ENCODE measurements around the gene COX8A.
"Not testable (repeated sequence)": the region's sequence is repeated elsewhere in the genome, so short reads cannot be mapped to it uniquely, and the experiment has no call there.

COX8A gene

GRCh38 chr11:63969461-63969860 lies 5.0 kb upstream of the COX8A start:
- DNase-seq (ENCODE audit: low read depth, low spot score): no peak

DNA sequence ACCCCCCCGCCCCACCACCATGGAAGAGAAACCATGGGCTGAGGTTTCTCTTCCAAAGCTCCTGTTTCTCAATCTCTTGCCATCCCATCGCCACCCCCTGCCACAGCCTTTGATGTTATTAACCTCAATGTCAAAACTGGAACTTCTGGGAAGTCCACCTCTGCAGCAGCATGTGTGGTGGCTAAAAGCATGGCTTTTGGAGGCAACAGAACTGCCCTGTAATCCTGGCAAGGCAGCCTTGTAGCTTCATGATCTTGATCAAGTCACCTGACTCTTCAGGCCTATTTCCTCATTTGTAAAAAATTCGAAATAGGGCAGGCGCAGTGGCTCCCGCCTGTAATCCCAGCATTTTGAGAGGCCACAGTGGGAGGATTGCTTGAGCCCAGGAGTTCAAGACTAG lies 3.5 kb upstream of the COX8A start:
- DNase-seq (ENCODE audit: low read depth, low spot score): no peak

DNA sequence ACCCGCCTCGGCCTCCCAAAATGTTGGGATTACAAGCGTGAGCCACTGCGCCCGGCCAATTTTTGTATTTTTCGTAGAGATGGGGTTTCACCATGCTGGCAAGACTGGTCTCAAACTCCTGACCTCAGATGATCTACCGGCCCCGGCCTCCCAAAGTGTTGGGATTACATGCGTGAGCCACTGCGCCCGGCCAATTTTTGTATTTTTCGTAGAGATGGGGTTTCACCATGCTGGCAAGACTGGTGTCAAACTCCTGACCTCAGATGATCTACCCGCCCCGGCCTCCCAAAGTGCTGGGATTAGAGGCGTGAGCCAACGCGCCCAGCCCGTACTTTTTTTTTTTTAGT lies 535 bp upstream of the COX8A start:
- DNase-seq (ENCODE audit: low read depth, low spot score): not testable (repeated sequence)

DNA sequence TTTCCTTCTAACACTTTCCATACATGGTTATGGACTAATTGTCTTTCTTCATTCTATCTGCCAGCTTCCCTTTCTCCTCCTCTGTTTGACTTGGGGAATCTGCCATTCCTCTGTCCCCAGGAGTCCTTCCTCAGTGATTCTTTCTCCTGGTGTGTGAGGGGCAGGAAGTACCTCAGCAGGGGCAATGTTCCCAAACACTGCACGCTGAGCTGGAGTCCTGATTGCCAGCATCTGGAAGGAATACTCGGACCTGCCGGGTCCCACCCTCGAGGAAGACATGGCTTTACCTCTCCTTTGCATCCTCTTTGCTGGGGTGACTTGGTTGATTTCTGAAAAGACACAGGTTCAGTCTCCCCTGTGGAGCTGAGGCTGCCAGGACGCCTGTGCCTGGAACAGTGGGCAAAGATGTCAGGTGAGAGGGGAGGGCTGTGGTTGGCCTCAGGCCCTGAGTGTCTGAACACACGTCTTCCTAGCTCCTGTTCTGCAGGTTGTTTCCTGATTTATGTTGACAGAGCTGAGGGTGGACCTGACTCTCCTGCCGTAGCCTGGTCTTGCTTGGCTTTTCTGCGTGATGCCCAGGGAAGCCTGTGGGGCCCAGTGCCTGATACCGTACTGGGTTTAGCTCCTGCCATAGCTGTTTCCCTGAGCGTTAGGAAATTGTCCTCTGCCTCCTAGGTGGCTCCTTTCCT lies 4.3 kb downstream of the COX8A start:
- DNase-seq (ENCODE audit: low read depth, low spot score): peak; percentile 37

DNA sequence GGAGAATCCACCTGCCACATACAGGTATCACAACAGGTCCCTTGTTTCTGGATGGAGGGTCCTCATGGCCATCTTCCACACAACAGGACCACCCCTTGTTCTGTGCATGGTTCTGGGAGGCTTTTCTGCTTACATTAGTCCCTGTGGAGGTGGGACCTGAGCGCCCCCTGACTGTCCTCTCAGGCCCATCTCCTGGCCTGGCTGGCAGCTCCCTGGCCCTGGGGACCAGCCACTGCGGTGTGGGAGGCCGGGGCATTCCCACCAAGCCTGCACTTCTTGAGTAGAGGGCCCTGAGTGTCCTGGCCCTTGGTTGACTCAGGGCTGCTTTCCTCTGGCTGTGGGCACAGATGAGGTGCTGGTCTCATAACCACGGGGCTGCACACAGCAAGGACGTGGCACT lies 5.0 kb downstream of the COX8A start:
- no peak for DNase-seq (ENCODE audit: low read depth, low spot score)

DNA sequence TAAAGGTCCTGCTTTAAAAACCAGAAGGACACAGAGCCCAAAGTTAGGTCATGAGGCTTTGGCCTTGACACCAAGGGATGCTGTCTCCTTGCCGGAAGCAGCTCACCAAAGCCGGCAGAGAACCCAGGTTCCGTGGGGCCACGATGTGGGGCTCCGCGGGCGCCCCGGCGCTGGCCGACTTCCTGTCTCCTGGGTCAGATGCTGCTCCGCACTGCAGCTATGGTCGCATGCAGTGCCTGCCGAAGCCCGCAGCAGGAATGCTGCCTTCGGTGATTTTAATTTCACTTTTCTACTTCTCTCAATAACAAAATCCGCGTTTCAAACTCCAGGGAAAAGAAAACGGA lies 11.4 kb downstream of the COX8A start:
- DNase-seq (ENCODE audit: low read depth, low spot score): no peak

DNA sequence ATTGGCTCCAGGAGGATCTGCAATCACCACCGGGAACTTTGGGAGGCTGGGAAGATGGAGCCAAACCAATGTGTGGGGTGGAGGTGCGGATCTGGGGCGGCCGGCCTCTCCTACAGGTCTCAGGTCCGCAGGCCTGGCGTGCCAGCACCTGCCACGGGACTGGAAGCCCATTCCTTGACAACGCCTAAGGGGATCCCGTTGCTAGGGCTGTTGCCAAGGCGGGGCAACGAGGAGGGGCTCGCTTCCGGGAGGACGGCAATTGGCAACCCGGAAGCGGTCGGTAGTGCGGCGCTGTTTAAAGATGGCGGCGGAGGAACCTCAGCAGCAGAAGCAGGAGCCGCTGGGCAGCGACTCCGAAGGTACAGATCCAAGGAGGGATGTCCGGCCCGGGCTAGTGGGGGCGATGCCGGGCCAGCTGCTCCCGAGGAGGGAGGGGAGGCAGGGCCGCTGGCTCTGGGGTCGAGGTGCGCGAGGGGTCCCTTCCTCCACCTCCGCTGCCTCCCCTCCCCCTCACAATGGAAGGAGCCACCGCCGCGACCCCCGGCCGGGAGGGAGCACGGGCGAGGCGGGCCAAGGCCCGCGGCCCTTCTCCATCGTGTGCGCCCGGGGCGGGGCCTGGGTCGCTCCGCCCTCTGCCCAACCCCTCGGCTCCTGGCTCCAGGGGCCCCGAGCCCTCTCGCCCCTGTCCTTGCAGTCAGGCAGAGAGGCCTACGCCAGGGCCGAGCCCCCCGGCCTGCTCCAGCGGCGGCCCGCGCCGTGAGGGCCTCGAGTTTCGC lies 11.9 kb downstream of the COX8A start, which contains the start of gene OTUB1:
OTUB1 (plus strand) TSS at position 283 of the 776 bp plus-strand sequence; CDS start at position 302, 19 bp downstream.
- DNase-seq (ENCODE audit: low read depth, low spot score): peak; percentile 99

DNA sequence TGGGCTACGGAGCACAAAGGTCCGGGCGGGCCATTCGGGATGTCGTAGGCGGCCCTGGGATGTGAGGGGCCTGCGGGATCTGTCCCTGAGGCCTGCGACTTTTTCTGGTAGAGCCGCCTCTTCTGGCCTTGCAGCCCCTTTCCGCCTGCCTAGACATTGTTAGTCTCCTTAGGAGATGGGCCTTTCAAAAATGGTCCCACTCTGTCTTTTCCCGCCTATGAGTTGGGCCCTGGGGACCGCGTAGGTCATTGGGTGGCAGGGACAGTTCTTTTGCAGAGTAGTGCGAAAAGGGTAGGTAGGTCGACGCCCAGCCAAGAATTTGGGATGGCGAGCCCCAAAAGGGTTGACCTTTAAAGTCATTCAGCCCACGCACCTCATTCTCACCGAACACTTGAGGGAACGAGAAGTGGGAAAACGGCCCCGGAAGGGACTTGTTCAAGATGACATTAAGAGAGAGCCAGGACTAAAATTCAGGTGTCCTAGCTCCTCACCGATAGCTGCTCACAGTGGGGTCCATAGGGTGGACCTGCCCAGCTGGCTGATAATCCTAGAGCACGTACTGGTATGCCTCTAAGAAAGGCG lies 12.6 kb downstream of the COX8A start:
- DNase-seq (ENCODE audit: low read depth, low spot score): no peak

- DNase-seq (ENCODE audit: low read depth, low spot score): no peak
Observed at GRCh38 chr11:63991558-63991957, 17.1 kb downstream of the COX8A start.

- no peak for DNase-seq (ENCODE audit: low read depth, low spot score)
Observed at GRCh38 chr11:63993100-63993499, 18.7 kb downstream of the COX8A start.

DNA sequence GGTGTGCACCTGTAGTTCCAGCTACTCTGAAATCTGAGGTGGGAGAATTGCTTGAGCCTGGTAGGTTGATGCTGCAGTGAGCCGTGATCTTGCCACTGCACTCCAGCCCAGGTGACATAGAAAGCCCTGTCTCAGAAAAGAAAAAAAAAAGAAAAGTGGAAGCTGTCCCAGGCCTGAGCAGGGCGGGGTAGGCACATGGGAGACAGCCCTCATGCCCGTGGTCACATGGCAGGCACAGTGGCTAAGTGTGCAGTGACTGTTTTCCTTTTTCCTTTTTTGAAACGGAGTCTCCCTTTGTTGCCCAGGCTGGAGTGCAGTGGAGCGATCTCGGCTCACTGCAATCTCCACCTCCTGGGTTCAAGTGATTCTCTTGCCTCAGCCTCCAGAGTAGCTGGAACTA lies 19.6 kb downstream of the COX8A start:
- no peak for DNase-seq (ENCODE audit: low read depth, low spot score)

DNA sequence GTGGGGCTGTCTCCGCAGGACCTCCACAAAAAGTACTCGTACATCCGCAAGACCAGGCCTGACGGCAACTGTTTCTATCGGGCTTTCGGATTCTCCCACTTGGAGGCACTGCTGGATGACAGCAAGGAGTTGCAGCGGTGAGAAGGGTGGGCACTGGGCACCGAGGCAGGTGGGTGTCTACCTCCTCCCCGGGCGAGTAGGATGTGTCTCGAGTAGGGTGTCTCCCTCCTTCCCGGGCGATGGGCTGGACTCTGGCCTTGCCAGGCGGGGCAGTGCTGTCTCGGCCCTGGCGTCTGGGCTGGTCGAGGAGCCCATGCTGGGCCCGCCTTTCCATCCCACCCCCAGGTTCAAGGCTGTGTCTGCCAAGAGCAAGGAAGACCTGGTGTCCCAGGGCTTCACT lies 22.1 kb downstream of the COX8A start:
- no peak for DNase-seq (ENCODE audit: low read depth, low spot score)

DNA sequence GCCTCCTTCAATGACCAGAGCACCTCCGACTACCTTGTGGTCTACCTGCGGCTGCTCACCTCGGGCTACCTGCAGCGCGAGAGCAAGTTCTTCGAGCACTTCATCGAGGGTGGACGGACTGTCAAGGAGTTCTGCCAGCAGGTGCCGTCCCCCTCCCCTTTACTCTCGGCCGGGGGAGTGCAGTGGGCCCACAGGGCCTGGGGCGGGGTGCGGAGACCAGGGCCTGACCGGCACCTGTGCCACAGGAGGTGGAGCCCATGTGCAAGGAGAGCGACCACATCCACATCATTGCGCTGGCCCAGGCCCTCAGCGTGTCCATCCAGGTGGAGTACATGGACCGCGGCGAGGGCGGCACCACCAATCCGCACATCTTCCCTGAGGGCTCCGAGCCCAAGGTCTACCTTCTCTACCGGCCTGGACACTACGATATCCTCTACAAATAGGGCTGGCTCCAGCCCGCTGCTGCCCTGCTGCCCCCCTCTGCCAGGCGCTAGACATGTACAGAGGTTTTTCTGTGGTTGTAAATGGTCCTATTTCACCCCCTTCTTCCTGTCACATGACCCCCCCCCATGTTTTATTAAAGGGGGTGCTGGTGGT lies 22.8 kb downstream of the COX8A start:
- no peak for DNase-seq (ENCODE audit: low read depth, low spot score)

GRCh38 chr11:63997801-63998337 lies 23.4 kb downstream of the COX8A start:
- no peak for DNase-seq (ENCODE audit: low read depth, low spot score)

DNA sequence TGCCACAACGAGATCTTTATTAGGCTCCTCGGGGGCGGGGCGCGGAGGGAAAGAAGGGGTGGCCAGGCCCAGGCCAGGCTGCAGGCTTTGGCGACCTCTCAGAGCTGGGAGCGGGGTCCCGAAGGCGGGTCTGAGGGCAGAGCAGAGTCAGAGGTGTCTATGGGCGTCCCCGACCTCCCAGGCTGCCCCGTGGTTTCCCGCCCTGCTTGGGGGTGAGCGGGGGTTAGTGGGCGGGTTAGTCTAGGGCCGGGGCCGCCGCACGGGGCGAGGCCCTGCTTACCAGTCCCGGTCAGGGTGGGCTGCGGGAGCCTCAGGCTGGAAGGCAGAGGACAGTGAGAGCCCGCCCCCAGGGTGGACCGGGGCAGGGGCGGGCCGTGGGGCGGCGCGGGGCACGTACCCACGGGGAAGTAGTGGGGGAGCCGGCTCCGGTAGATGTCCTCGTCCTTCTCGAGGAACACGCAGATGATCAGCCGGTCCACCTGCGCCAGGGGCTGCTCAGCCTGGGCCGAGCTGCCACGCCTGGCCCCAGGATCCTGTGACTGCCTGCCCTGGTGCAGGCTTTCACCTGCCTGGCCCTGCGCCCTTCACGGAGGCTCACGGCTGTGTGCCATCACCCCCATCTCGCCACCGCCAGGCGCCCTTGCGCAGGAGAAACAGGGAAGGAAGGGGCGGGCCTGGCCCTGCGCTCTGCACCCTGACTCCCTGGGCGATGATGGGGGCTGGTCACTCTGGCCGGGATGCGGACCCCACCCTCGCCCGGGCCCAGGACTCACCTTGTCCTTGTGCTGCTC lies 24.3 kb downstream of the COX8A start:
- no peak for DNase-seq (ENCODE audit: low read depth, low spot score)

DNA sequence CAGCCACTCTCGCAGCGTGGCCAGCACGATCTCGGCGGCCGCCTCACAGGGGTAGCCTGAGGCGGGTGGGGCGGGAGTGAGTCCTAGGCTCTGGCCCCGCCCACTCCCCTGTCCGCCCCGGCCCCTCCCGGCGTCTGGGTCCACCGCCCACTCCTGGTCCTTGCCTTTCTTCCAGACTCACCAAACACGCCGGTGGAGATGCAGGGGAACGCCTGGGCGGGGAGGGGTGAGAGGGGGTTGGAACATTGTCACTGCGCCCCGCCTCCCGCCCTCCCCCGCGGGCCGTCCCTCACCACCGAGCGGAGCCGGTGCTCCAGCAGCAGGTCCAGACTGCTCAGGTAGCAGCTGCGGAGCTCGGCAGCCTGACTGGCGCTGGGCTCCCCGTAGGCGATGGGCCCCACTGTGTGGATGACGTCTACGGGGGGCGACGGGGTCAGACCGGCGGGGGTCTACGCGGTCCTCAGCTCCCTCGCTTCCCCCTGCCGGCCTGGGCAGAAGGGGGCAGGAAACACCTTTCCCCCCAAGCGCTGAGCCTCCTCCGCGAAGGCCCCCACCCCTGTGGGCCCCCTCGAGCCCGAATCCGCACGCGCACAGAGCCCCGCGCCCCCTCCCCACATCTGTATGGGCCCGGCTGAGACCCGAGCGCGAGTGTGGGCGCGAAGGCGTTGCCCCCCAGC lies 25.1 kb downstream of the COX8A start:
- DNase-seq (ENCODE audit: low read depth, low spot score): peak; percentile 86

DNA sequence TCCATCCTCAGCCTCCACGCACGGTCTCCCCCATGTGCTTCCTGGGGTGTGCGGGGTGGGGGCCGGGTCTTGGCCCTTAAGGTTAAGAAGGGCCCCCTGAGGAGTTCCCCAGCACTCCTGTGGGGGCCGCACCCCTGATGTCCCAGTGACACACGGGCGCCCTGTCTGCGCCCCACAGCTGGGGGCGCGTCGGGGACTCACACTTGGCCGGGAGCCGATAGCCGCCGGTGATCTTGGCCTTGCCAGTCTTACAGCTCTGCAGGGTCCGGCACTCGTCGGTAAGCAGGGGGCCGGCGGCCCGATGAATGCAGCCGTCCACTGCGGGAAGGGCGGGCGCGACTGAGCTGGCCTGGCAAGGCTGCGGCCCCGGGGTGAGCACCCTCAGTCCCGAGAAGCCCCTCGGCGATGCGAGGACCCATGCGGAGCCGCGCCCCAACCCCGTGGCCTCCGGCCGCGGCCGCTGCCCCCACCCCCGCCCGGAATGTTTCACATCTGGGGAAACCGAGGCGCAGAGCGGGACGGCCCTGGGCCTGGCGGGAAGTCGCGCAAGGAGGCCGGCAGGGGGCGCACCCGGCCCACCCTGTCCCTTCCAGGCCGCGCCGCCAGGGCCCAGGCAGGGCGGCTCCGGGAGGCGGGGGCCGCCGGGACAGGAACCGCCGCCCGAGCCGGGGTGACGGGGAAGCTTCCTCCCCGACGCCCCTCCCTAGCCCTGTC lies 25.8 kb downstream of the COX8A start:
- DNase-seq (ENCODE audit: low read depth, low spot score): peak; percentile 80

- no peak for DNase-seq (ENCODE audit: low read depth, low spot score)
Observed at GRCh38 chr11:64000740-64001483, 26.5 kb downstream of the COX8A start.
